ENCODE data around the gene USP24.

Gene USP24

GRCh38 chr1:55250399-55251075, 35.4 kb upstream of the USP24 start:
- H3K27ac ChIP-seq = no peak overlapping the region
- no peak for TF ChIP-seq ZFX (IDR thresholded peaks at IDR 0.05)
- TF ChIP-seq CTCF (conservative IDR thresholded peaks at IDR 0.05) = no peak

GRCh38 chr1:55249646-55250398, 34.7 kb upstream of the USP24 start:
- TF ChIP-seq ZFX (IDR thresholded peaks at IDR 0.05) (no peak), CTCF (conservative IDR thresholded peaks at IDR 0.05) (no peak)
- no peak overlapping the region for H3K27ac ChIP-seq

- no peak overlapping the region for H3K27ac ChIP-seq
- TF ChIP-seq ZFX (IDR thresholded peaks at IDR 0.05) (no peak), CTCF (conservative IDR thresholded peaks at IDR 0.05) (no peak)
These were observed 31.7 kb upstream of the USP24 start for GRCh38 chr1:55246896-55247295.

GRCh38 chr1:55246331-55246730, 31.2 kb upstream of the USP24 start:
- H3K27ac ChIP-seq = no peak overlapping the region
- no peak for TF ChIP-seq CTCF (conservative IDR thresholded peaks at IDR 0.05)
- no peak for TF ChIP-seq ZFX (IDR thresholded peaks at IDR 0.05)

GRCh38 chr1:55245781-55246180, 30.6 kb upstream of the USP24 start:
- no peak overlapping the region for H3K27ac ChIP-seq
- no peak for TF ChIP-seq CTCF (conservative IDR thresholded peaks at IDR 0.05)
- no peak for TF ChIP-seq ZFX (IDR thresholded peaks at IDR 0.05)

GRCh38 chr1:55244476-55245099, 29.4 kb upstream of the USP24 start:
- TF ChIP-seq ZFX (IDR thresholded peaks at IDR 0.05) = no peak
- no peak for TF ChIP-seq CTCF (conservative IDR thresholded peaks at IDR 0.05)
- H3K27ac ChIP-seq = no peak overlapping the region

- no peak overlapping the region for H3K27ac ChIP-seq
- TF ChIP-seq ZFX (IDR thresholded peaks at IDR 0.05) (no peak), CTCF (conservative IDR thresholded peaks at IDR 0.05) (no peak)
These were observed 28.5 kb upstream of the USP24 start for GRCh38 chr1:55243655-55244054.

All from C4-2B (cell line).